HEK293 (cell line): ENCODE results near the gene TMEM11.

Experiments used
- CTCF ChIA-PET: fragments of 350-600 bp; formaldehyde crosslinking; extraction: SDS; loops from one replicate; lab custom pipeline; 2021; ENCODE audit warnings: antibody characterized with exemption; lab: Yijun Ruan, JAX
- POLR2A ChIA-PET: fragments of 300-600 bp; formaldehyde crosslinking; extraction: SDS; loops from one replicate; lab custom pipeline; 2020; ENCODE audit warnings: antibody characterized with exemption, inconsistent platforms; lab: Yijun Ruan, JAX
- H3K27ac ChIP-seq: fragments of 200-500 bp; sonication (Bioruptor generic); 2 replicates; pipeline ENCODE4 v1.5.1; 2014; ENCODE audit warnings: low read depth, low read length, control low read depth, inconsistent platforms; ENCODE audit errors: extremely low read depth
- H3K36me3 ChIP-seq, 2 experiments: fragments of 200-500 bp in 1 of 2; sonication (Bioruptor generic) in 1 of 2; 1 replicate in 1 of 2; 2 replicates in 1 of 2; pipeline ENCODE4 v1.5.1; 2014 to 2017; ENCODE audit warnings: inconsistent platforms in 2 of 2, low read length in 2 of 2; ENCODE audit not compliant: control insufficient read depth in 2 of 2, insufficient read depth in 1 of 2
- H3K4me1 ChIP-seq: fragments of 200-500 bp; sonication (Bioruptor generic); 2 replicates; pipeline ENCODE4 v1.5.1; 2014; ENCODE audit warnings: mild to moderate bottlenecking, low read length, inconsistent platforms; ENCODE audit not compliant: control insufficient read depth, insufficient read depth
- H3K4me3 ChIP-seq: 2 replicates; pipeline ENCODE4 v1.5.1; 2011; ENCODE audit warnings: low read depth, mild to moderate bottlenecking, control low read depth, low read length, moderate library complexity
- H3K9me3 ChIP-seq: fragments of 200-500 bp; sonication (Bioruptor generic); 2 replicates; pipeline ENCODE4 v1.5.1; 2014; ENCODE audit warnings: low read depth, low read length, inconsistent platforms; ENCODE audit not compliant: control insufficient read depth, insufficient read depth
- EGR2 ChIP-seq: fragments of 450-650 bp; formaldehyde crosslinking; IDR thresholded peaks from 2 replicates; pipeline ENCODE4 v1.5.1; 2016; ENCODE audit warnings: low read depth, missing biosample characterization, missing genetic modification characterization
- GFI1B ChIP-seq: fragments of 450-650 bp; formaldehyde crosslinking; IDR thresholded peaks from 2 replicates; pipeline ENCODE4 v1.5.1; 2016; ENCODE audit warnings: missing biosample characterization, missing genetic modification characterization
- GLIS2 ChIP-seq: fragments of 450-650 bp; formaldehyde crosslinking; IDR thresholded peaks from 2 replicates; pipeline ENCODE4 v1.5.1; 2016; ENCODE audit warnings: missing biosample characterization, missing genetic modification characterization
- IKZF3 ChIP-seq: fragments of 450-650 bp; IDR thresholded peaks from 2 replicates; pipeline ENCODE4 v1.5.0; 2018; ENCODE audit warnings: missing biosample characterization, mild to moderate bottlenecking, missing genetic modification characterization, moderate library complexity
- MEIS1 ChIP-seq: sonication (generic); formaldehyde crosslinking; IDR thresholded peaks from 2 replicates; pipeline ENCODE4 v1.8.1; 2022; ENCODE audit warnings: missing genetic modification reagents, mild to moderate bottlenecking, borderline replicate concordance
- YY1 ChIP-seq: fragments of 450-650 bp; formaldehyde crosslinking; IDR thresholded peaks from 2 replicates; pipeline ENCODE4 v1.5.1; 2018; ENCODE audit warnings: missing biosample characterization, missing genetic modification characterization
- ZIC2 ChIP-seq: fragments of 450-650 bp; formaldehyde crosslinking; IDR thresholded peaks from 2 replicates; pipeline ENCODE4 v1.5.1; 2016; ENCODE audit warnings: missing biosample characterization, missing genetic modification characterization
- ZNF18 ChIP-seq: fragments of 450-650 bp; formaldehyde crosslinking; IDR thresholded peaks from 2 replicates; pipeline ENCODE4 v1.5.1; 2016; ENCODE audit warnings: missing biosample characterization, missing genetic modification characterization
- ZNF23 ChIP-seq: fragments of 450-650 bp; formaldehyde crosslinking; IDR thresholded peaks from 2 replicates; pipeline ENCODE4 v1.5.1; 2016; ENCODE audit warnings: missing biosample characterization, missing genetic modification characterization, borderline replicate concordance
- ZNF292 ChIP-seq: fragments of 450-650 bp; formaldehyde crosslinking; IDR thresholded peaks from 2 replicates; pipeline ENCODE4 v1.5.1; 2016; ENCODE audit warnings: low read depth, missing biosample characterization, missing genetic modification characterization, borderline replicate concordance
- ZNF311 ChIP-seq: fragments of 450-650 bp; formaldehyde crosslinking; IDR thresholded peaks from 2 replicates; pipeline ENCODE4 v1.5.1; 2017; ENCODE audit warnings: missing biosample characterization, missing genetic modification characterization, borderline replicate concordance
- ZNF366 ChIP-seq: fragments of 450-650 bp; formaldehyde crosslinking; conservative IDR thresholded peaks from 2 replicates; pipeline ENCODE4 v1.5.1; 2016; ENCODE audit warnings: missing biosample characterization, missing genetic modification characterization
- ZNF521 ChIP-seq: fragments of 450-650 bp; formaldehyde crosslinking; IDR thresholded peaks from 2 replicates; pipeline ENCODE4 v1.5.1; 2017; ENCODE audit warnings: missing biosample characterization, mild to moderate bottlenecking, missing genetic modification characterization
- ZNF777 ChIP-seq: fragments of 450-650 bp; formaldehyde crosslinking; IDR thresholded peaks from 2 replicates; pipeline ENCODE4 v1.5.1; 2017; ENCODE audit warnings: missing biosample characterization, missing genetic modification characterization, borderline replicate concordance
- TF ChIP-seq, protein P1 (sequence below): fragments of 450-650 bp; formaldehyde crosslinking; IDR thresholded peaks from 2 replicates; pipeline ENCODE4 v1.5.1; 2016; ENCODE audit warnings: missing biosample characterization, missing genetic modification characterization

TMEM11 gene

DNA sequence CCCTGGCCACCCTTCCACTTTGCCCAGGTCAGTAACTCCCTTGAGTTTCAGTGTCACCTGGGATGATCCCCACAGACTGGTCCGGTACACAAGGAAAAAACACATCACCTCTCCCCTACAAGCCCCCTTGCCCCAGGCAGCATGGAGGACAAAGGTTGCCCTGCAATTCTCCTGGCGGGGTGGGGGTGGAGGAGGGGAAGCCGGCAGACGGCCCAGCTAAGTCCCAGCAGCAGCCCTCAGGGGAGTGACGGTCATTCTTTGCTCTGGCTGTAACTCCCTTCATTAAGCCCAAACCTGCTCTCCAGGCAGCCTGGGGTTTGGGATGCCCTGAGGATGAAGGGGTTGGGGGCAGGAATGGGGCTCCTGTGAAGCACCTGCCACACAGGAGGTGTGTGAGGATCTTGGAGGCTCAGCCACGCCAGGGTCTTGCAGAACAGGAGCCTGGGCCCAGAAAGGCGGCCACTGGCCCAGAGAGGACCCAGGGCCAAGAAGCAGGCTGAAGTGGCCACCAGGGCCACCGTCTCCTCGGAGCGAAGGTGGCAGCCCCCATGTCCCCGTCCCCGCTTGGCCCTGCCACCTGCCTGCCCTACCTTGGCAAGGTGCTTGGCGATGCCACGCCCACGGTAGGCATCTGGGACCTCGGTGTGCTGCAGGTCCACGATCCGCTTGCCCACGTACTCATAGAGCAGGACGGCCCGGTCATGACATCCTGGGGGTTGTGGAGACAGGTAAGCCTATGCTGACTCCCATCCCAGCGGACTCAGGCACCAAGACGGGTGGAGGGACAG is 29.7 kb upstream of the TMEM11 start (continued):
- TF ChIP-seq ZNF366 (tag by site-specific recombination) (no peak), GFI1B (tag by site-specific recombination) (no peak), YY1 (no peak), ZNF292 (no peak), IKZF3 (tag by site-specific recombination) (no peak), ZNF521 (tag by site-specific recombination) (no peak), ZNF311 (tag by site-specific recombination) (no peak), EGR2 (tag by site-specific recombination) (no peak), ZNF23 (no peak), ZNF777 (no peak)
- TF ChIP-seq, protein P1, sequence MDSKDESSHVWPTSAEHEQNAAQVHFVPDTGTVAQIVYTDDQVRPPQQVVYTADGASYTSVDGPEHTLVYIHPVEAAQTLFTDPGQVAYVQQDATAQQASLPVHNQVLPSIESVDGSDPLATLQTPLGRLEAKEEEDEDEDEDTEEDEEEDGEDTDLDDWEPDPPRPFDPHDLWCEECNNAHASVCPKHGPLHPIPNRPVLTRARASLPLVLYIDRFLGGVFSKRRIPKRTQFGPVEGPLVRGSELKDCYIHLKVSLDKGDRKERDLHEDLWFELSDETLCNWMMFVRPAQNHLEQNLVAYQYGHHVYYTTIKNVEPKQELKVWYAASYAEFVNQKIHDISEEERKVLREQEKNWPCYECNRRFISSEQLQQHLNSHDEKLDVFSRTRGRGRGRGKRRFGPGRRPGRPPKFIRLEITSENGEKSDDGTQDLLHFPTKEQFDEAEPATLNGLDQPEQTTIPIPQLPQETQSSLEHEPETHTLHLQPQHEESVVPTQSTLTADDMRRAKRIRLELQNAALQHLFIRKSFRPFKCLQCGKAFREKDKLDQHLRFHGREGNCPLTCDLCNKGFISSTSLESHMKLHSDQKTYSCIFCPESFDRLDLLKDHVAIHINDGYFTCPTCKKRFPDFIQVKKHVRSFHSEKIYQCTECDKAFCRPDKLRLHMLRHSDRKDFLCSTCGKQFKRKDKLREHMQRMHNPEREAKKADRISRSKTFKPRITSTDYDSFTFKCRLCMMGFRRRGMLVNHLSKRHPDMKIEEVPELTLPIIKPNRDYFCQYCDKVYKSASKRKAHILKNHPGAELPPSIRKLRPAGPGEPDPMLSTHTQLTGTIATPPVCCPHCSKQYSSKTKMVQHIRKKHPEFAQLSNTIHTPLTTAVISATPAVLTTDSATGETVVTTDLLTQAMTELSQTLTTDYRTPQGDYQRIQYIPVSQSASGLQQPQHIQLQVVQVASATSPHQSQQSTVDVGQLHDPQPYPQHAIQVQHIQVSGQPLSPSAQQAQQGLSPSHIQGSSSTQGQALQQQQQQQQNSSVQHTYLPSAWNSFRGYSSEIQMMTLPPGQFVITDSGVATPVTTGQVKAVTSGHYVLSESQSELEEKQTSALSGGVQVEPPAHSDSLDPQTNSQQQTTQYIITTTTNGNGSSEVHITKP (tag by site-specific recombination): no peak

- Histone ChIP-seq H3K27ac (no peak overlapping the region), H3K9me3 (no peaks in the 10 kb centered on the region), H3K4me1 (no peaks in the 10 kb centered on the region; the same call in 1 of the 2 replicates), H3K36me3 (peaks cover 0 to 12% of the 10 kb centered on the region in 2 experiments; a peak in 2 of 3 replicates), H3K4me3 (no peak overlapping the region)
- POLR2A ChIA-PET: no interaction called here
- TF ChIP-seq ZIC2 (tag by site-specific recombination) (peak; percentile 63), ZNF18 (tag by site-specific recombination) (no peak)
- CTCF ChIA-PET: no interaction called here
These were observed 29.0 kb upstream of the TMEM11 start for GRCh38 chr17:21242780-21243515.

- Histone ChIP-seq H3K4me1 (no peaks in the 10 kb centered on the region; the same call in 1 of the 2 replicates), H3K36me3 (peaks cover 0 to 11% of the 10 kb centered on the region in 2 experiments; a peak in 2 of 3 replicates), H3K27ac (no peak overlapping the region), H3K4me3 (no peak overlapping the region), H3K9me3 (no peaks in the 10 kb centered on the region)
- POLR2A ChIA-PET: no interaction called here
- CTCF ChIA-PET: interaction anchor here (0.6 kb wide), 1 partner anchor 219 kb away, joined by 4 read pairs; no protein-coding TSS in a partner anchor
- TF ChIP-seq GLIS2 (tag by site-specific recombination) (0 out of 2 replicates have a peak, but pooled peaks have one; percentile 2), MEIS1 (no peak)
These were observed 28.2 kb upstream of the TMEM11 start for GRCh38 chr17:21242026-21242697.
